ENCODE results near the gene TTLL1.
"Not testable (repeated sequence)": the region's sequence is repeated elsewhere in the genome, so short reads cannot be mapped to it uniquely, and the experiment has no call there.

The TTLL1 gene

DNA sequence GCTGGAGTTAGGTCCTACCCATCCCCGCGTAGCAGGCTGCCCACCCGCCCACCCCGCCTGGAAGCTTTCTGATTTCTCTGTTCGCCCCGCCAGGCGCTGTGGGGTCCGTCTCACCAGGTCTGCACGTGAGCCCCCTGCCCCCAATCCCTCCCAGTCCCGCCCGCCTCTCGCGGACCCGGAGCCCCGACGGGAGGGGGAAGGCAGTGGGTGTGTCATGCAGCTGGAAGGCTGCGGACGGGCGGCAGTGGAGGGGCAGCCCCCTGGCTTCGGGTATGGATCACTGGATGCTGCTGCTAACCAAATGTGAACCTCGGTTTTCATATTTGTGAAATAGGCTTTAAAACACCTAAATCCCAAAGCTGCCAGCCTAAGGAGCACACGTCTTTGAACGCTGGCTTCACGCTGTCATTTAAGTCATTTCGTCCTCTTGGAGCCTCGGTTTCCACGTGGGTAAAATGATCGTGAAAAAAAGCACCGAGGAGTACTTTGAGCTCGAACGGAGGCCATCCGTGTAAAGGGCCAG lies 20.8 kb upstream of the TTLL1 start:
- DNase-seq = peak; percentile 96

DNA sequence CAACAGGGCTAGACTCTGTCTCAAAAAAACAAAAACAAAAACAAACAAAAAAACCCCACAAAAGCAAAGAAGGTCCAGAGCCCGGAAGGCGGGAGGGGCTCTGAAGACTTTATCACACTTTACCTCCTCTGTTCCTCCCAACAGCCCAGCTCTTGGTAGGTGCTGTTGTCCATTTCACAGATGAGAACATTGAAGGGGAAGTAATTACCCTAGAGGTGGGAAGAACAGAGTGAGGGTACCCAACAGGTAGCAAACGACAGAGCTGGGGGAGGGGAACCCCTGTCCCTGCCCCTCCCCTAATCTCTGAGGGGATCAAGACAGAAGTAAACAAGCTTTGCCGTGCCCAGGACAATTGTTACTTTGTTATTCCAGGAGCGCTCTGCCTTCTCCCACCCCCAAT lies 20.3 kb upstream of the TTLL1 start:
- DNase-seq = no peak

DNA sequence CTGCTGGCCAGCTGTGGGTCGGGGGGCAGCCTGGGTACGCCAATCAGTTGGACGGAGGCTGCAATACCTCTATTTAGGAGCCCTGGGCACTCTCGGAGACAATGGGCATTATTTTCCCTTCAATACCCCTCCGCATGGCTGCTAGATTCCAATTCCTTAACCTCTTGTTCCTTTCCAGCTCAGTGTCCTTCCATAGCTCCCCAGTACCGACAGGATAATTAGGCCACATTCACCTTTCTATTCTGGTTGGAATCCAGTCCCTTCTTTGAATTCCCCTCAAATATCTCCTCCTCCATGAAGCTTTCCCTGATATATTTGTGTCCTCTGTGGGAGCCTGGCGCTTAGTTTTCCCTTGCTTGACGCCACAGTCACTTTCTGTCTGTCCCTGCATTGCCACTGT lies 17.1 kb upstream of the TTLL1 start:
- DNase-seq = no peak

DNA sequence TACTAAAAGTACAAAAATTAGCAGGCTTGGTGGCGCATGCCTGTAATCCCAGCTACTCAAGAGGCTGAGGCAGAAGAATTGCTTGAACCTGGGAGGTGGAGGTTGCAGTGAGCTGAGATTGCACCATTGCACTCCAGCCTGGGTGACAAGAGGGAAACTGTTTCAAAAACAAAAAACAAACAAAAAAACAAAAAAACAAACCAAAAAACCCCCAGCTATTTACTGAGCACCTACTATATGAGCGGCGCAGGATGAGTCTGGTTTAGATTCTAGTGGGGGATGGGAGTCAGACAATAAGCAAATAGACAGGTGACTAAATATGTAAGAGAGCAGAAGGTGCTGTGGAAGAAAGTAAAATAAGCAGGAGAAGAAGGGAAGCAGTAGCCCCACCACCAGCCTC lies 15.8 kb upstream of the TTLL1 start:
- DNase-seq = not testable (repeated sequence)

DNA sequence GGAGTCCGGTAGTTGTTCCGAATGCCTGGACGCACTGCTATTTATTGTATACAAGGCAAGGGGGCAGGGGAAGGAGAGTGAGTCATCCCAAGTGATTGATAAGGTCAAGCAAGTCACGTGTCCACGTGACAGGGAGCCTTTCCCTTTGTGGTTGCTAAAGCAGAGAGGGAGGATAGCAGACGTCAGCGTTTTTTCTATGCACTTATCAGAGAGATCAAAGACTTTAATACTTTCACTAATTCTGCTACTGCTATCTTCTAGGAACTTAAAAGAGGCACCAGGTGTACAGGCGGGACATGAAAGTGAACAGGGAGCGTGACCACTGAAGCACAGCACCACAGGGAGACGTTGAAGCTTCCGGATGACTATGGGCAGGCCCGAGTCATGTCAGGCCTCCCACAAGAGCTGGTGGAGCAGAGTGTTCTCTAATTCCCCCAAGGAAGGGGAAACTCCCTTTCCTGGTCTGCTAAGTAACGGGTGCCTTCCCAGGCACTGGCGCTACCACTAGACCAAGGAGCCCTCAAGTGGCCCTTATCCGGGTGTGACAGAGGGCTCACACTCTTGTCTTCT lies 14.9 kb upstream of the TTLL1 start:
- not testable (repeated sequence) for DNase-seq

DNA sequence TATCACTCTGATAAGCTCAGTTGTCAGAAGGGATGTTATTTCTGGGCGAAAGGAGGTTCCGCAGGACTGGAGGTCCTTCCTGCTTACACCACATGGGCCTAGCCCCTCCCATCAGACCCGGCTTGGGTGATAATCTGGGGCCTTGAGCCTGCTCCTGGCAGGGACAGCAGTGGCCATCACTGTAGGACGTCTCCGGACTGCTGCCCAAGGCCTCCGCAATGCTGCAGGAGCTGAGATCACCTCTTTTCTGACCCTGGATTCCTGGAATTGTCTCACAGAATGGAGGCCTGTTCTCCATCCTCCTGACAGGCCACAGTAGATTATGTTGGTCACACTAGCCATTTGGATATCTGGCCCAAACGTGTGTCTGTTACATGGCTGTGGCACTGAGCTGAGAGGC lies 12.1 kb upstream of the TTLL1 start:
- no peak for DNase-seq

DNA sequence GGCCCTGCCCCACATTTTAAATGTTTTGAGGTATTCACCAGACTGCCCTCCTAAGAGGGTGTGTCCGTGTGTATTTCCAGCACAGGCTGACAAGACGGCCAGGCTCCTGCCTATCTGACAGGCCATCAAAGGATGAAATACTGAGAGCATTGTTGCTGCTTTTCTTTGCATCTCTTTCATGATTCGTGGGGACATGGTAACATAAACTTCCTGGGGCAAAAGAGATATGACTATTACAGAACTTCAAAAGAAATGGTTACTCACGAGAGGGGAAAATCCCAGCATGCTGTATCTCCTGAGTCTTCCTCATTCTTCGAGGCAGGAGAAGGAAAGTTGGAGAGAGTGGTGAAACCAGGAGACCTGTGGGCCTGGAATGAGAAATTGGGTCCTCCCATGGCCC lies 11.0 kb upstream of the TTLL1 start:
- DNase-seq = no peak

DNA sequence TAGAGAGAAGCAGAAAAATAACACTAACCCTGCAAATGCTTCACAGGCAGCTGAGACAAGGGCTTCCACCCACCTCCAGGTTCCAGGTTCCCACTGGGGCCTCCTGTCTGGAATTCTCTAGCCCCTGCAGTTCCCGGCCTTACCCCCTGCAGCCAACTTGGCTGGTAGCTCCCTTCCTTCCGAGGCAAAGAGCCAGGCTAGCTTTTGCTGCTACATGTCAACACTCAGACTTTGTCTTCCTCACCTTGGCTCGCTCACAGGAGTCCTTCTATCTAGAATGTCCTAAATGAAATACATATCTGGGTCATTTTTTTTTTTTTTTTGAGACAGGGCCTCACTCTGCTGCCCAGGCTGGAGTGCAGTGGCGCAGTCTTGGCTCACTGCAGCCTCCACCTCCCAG lies 9.9 kb upstream of the TTLL1 start:
- no peak for DNase-seq

DNA sequence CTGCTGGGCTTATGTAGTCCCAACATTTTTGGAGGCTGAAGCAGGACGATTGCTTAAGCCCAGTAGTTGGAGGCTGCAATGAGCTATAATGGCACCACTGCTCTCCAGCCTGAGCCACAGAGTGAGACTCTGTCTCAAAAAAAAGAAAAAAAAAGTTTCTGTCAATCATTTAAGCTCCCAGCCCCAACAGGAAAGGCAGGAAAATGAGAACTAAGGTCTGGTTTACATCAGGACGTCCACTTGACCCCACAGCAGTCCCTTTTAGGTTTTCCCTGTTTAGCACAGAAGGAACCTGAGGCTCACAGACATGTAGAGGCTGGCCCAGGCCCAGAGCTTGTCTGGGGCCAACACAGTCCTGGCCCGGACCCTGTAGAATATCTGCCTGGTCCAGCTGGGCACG lies 9.2 kb upstream of the TTLL1 start:
- DNase-seq = no peak

DNA sequence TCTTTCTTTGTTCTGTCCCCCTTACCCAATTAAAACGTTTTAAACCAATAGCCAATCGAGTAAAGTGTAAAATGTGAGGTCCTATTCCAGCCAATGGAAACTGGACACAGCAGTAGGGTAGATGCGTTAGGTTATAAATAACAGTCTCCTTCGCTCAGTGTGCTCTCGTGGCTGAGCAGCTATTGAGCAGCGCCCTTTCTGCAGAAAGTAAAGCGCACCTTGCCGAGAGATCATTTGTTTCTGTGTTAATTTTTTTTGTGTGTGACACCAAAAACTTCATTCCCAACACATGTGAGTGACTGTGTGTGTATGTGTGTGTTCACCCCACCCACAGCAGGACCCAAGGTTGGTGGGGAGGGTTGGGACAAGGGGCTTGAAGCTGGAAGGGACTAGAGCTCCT lies 7.2 kb upstream of the TTLL1 start:
- DNase-seq = no peak

DNA sequence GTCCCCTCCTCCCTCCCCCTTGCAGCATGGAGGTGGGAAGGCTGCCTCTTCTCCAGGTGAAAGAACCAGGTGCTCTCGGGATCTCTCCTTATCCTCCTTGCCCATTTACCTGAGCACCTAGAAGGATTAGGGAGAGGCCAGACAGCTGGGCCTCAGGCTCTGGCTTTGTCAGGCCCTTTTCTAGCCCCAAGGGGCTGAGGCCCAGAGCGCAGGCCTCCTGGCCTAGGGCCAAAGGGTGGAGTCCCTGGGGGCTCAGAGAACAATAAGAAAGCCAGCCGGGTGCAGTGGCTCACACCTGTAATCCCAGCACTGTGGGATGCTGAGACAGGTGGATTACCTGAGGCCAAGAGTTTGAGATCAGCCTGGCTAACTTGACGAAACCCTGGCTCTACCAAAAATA lies 5.4 kb upstream of the TTLL1 start:
- no peak for DNase-seq

DNA sequence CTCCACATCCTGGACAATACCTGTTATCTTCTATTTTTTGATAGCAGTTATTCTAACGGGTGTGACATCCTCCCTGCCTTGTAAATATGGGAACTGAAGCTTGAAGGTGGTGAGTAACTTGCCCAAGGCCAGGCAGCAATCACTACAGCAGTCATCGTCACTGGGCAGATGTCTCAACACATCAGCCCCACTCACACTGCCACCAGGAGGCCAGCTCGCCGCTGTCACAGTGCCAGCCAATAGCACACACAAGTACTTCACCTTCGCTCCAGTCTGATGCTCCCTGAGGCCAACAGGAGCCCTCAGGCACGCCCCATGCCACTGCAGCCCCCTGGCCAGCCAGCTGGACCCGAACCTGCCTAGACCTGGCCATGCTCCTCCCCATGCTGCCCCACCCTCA lies 4.9 kb upstream of the TTLL1 start:
- DNase-seq = no peak

DNA sequence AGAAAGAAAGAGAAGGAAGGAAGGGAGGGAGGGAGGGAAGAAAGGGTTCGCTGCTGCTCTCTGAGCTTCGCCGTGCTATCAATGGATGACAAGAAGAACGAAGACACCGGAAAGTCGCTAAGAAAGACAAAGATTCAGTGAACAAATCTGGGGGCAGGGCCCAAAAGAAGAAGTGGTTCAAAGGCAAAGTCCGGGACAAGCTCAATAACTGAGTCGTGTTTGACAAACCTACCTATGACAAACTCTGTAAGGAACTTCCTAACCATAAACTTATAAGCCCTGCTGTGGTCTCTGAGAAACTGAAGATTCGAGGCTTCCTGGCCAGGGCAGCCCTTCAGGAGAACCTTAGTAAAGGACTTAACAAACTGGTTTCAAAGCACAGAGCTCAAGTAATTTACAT lies 2.9 kb upstream of the TTLL1 start:
- DNase-seq = no peak

DNA sequence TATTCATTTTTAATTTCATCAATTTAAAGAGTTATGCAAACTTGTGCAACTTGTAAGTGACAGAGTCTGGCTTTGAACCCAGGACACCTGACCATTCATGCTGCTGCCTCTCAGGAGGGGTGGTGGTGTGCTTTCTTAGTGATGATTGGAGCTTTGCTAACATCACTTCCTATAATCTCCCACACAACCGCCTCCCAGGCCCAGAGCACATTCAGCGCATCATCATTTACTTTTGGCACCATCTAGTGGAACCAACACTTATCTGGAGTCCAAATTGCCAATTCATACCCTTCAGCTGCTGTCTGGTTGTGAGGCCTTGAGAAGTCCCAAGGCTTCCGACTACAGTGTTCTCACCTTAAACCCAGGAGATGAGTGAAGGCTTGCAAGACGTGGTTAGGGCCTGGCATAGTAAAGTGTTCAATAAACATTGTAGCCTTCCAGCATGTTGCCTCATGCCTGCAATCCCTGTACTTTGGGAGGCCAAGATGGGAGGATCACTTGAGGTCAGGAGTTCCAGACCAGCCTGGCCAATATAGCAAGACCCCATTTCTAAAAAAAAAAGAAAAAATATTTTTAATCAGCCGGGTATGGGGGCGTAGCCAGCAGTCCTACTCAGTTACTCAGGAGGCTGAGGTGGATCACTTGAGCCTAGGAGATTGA lies 1.1 kb upstream of the TTLL1 start:
- peak; percentile 31 for DNase-seq

DNA sequence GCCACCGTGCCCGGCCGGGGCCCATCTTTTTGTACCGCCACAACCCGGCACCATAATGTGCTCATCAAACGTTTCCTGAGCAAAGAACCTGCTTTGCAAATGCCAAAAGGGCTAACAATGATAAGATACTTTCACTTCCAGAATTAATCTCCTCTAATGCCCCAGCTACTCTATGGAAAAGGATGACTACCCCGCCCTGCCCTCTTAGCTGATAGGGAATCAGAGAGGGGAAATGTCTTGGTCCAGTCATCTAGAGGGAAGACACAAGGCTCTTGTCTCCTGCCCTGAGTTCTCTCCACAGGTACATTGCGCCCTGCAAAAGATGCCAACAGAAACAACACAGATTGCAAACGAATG lies 586 bp downstream of the TTLL1 start:
- no peak for DNase-seq

DNA sequence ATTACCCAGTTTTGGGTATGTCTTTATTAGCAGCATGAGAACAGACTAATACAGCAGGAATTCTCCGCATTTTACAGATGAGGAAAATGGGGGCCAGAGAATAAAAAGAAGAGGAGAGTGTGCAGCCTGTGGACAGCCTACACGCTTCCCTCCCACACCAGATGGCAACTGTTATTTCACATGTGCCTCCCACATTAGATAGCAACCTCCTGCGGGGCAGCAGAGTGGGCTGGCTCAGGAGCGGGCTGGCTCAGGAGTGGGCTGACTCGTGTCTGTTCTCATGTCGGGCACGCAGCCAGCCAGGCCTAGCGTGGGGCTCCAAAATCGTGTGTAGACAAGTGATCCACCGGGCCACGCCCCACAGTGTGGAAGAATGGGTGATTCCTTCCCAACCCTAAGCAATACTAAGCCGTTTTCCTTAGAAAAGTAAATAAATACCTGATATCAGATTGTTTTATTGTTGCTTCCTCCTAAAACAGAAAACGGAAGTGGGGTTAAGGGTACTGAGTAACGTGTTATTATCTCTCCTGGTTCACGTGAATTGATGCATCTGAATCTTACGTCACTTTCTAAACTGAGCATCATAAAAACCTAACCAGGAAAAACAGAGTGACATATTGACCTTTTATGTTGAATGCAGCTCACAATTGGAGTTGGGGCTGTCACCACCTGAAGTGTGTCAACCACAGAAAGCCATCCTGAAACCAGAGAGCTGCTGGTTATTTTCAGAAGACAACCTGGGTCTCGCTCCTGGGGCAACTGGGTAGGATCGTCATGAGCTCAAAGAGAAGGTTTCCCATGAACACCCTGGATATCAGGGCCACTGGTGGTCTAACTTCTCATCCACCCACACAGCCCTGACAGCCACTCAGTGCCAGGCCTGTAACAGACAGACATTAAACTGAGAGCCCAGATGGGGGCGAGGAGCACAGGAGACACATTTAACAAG lies 3.3 kb downstream of the TTLL1 start:
- DNase-seq = no peak

DNA sequence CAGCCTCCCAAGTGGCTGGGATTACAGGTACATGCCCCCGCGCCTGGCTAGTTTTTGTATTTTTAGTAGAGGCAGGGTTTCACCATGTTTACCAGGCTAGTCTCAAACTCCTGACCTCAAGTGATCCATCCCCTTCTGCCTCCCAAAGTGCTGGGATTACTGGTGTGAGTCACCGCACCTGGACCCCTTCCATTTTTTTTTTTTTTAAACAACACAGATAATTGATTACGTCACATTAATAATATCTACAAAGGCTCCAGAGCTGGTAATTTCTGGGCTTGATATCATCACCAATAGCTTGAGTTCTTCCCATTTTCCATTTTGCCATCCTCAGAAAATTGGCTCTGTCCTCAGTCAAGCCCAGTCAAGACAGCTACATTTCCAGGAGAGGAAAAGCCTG lies 7.2 kb downstream of the TTLL1 start:
- no peak for DNase-seq

DNA sequence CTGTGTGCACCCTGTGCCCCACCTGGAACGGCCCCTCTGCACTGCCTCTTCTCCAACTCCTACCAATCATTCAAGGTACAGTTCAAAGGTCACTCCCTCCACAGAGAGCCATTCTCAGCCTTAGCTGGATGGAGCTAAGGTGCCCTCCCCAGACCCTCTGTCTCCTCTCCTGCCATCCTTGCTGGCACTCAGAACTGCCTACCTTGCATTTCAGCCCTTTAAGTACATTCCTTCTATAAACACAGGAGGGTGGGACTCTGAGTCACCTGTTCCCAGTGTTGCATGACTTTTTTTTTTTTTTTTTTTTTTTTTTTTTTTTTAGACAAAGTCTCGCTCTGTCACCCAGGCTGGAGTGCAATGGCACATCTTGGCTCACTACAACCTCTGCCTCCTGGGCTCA lies 8.6 kb downstream of the TTLL1 start:
- no peak for DNase-seq

DNA sequence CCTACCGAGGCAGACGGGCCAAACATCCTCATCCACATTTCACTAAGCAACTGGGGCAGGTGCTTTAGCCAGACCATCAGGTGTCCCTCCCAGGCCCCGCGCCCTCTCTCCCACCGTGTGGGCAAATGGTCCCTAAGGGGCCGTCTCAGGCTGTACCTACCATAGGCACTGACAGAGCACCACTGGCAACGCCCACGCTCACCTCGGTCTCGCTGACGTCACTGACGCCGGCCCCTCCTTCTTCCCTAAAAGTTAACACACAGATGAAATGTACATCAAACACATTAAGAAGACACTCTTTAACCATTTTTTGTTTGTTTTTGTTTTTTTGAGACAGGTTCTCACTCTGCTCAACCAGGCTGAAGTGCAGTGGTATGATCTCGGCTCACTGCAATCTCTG lies 9.4 kb downstream of the TTLL1 start:
- no peak for DNase-seq

DNA sequence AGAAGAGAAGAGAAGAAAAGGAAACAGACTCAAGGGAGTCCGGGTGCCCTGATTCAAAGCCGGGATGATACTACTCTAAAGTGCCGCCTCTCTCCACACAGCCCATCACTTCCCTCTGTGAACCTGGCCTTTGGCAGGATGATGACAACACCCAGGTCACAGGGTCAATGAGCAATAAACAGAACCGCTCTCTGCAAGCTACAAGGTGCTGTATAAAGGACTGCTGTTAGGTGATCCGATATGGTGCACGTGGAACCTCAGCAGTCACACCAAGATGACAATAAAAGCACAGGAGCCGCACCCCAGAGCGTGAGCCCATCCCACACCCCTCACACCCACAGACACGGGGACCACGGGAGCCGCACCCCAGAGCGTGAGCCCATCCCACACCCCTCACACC lies 10.7 kb downstream of the TTLL1 start:
- DNase-seq = no peak

DNA sequence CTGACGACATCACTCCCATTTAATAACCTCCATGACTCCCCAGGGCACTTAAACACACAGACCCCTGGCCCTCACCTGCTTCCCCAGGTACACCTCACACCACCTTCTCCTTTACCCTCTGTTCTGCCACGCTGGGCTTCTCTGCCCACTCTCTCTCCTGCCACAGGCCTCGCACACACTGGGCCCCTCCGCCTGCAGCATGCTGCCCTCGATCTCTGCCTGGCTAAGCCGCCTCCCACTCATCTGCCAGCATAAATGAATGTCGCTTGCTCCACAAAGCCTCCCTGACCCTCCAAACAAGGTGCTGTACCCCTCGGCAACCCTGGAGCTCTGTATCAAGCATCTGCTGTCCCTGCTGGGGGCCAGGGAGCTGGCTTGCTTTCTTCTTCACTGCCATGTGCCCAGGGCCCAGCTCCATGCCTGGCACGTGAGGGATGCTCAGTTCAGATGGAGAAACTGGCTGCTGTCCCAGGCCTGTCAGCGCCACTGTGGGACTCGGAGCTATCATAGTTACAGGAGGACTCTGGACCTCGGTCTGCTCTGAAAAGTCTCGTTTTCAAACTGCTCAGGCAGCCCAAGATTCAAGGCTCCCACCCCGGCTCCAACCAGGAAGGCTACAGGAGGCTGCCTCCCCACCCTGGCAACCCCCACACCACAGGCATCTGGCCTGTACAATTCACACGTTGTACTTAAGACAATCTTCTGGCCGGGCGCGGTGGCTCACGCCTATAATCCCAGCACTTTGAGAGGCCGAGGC lies 11.9 kb downstream of the TTLL1 start:
- no peak for DNase-seq

DNA sequence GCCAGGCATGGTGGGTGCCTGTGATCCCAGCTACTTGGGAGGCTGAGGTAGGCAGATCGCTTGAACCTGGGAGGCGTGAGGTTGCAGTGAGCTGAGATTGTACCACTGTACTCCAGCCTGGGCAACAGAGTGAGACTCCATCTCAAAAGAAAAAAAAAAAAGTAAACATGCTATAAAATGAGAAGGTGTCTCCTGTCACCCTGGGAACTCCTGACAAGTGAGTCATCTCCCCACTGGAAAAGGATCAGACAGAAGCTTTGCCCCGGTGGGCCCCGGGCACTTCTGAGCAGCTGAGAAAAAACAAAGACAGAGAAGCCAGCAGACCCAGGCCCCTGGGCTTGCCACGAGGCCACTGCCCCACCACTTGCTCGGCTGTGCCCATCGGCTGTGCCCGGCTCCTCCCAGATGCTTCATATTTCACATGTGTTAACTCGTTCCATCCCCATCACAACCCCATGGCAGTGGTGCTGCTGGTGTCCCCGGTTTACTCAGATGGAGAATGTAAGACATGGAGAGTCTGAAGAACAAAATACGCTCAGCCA lies 22.3 kb downstream of the TTLL1 start:
- DNase-seq = no peak

DNA sequence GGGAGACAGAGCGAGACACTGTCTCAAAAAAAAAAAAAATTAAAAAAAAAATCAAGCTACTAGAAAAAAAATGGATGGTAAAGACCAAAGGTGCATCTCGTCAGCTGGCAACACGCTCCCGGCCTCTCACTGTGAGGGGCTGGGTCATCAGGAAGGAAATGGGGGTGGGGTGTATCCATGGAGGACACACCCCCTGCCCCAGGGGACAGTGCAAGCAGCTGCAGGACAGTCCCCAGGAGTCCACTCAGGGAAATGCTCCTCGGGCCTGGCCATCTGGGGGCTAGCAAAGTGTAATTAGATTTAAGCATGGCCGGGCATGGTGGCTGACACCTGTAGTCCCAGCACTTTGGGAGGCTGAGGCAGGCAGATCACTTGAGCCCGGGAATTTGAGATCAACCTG lies 23.1 kb downstream of the TTLL1 start:
- DNase-seq = no peak
